Fibroblast of skin of left biceps (primary cell): ENCODE measurements around the gene GALNT2.

ENCODE experiments used
- DNase-seq, 2 experiments: peaks; one replicate each; pipeline ENCODE4 v3.0.0-alpha.2; 2013; ENCODE audit warnings: low read depth in 2 of 2

Gene GALNT2

DNA sequence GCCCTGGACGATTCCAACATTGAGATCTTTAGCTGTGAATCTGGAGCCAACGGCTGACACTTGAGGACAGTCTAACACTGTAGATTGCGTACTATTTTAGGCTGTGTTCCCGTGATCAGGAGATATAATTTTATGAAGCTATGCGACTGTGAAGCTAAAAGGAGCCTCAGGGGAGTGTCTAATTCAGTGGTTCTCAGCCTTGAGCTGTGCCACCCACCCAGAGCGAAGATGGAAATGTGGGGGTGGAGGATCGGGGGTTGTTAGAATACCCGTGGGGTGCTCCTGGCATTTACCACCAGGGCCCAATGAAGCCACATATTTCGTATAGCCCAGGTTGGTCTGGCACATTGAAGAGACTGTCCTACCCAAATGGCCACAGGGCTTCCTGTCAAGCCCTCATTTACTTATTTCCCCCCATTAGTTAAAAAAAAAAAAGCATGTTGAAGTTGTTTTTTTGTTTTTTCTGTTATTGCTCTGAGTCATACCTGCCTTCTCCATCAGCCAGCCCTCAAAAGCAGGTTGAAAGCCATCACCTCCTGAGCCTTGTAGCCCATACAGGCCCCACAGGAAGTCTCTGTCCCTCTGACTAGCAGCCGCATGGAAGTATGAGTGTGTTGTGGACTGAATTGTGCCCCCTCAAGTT lies 141.7 kb downstream of the GALNT2 start:
- no peak for DNase-seq

GRCh38 chr1:230210326-230210980 lies 143.4 kb downstream of the GALNT2 start:
- DNase-seq: no peak

DNA sequence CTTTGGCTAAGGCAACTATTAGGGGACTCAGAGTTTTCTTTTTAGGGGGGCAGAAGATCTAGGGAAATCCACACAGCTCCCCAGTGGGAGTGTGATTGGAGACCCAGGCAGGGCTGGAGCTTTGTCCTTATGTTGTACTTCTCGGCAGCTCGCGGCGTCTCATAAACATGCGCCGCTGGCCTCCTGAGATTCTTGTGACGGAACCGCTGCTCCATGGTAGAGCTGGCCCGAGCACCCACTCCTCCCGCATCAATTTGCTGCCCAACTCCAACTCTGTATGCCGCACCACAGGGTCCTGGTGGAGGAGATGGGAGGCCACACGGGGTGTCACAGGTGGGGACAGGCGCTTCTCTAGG lies 143.9 kb downstream of the GALNT2 start:
- DNase-seq: no peak

GRCh38 chr1:230211436-230212145 lies 144.6 kb downstream of the GALNT2 start:
- no peak for DNase-seq

DNA sequence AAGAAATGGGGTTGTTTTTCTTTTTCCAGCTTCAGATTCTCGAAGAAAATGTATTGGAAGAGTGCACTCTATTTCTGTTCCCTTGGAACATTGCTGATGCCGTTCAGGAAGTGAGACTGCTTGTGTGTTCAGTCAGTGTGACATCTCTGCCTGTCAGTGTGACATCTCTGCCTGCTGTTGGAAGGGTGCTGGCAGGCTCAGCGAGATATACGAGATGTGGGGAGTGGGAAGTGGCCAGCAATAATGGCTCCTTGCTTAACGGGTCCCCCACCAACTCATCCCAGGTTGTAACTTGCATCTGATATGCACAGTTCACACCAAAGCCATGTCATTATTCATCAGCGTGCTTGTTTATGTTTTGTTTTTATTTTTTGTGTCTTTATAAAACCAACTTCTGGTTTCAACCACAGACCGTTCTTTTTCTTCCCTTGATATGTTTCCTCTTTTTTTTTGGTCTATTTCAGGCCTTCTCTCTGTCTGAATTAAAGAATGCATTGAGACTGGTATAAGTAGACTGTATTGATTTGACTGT lies 145.4 kb downstream of the GALNT2 start:
- DNase-seq: no peak

DNA sequence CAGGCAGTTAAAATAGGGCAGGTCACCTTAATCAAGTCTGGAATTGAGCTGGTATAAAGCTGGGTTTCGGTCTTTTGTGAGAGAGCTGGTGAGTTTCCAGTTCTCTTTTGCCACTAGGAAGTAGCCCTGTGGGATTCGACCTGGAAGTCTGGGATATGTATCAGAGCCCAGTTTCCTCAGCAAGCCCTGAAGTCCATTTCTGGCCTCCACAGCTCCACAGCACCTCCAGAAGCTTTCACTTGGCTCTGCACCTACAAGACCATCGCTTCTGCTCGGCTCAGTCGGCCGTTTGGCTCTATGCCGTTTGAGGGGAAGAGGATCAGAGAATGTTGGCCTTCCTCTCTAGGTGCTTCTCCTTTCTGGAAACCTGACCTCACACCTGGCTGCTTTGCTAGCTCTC lies 148.0 kb downstream of the GALNT2 start:
- peak in 1 of 2 experiments; percentile 2 for DNase-seq

- DNase-seq: no peak
Measured at GRCh38 chr1:230215529-230215928, 148.5 kb downstream of the GALNT2 start.

- no peak for DNase-seq
Measured at GRCh38 chr1:230216896-230217295, 149.9 kb downstream of the GALNT2 start.

DNA sequence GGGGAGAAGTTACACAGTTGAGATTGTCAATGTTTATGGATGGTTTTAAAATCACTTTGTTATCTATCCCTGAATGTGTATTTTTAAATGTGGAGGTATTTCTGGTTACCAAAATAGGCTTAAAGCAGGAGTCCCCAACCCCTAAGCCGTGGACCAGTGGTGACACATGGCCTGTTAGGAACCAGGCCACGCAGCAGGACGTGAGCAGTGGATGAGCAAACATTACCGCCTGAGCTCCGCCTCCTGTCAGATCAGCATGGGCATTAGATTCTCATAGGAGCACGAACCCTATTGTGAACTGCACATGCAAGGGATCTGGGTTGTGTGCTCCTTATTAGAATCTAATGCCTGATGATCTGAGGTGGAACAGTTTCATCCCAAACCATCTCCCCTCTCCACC lies 151.6 kb downstream of the GALNT2 start:
- DNase-seq: no peak

DNA sequence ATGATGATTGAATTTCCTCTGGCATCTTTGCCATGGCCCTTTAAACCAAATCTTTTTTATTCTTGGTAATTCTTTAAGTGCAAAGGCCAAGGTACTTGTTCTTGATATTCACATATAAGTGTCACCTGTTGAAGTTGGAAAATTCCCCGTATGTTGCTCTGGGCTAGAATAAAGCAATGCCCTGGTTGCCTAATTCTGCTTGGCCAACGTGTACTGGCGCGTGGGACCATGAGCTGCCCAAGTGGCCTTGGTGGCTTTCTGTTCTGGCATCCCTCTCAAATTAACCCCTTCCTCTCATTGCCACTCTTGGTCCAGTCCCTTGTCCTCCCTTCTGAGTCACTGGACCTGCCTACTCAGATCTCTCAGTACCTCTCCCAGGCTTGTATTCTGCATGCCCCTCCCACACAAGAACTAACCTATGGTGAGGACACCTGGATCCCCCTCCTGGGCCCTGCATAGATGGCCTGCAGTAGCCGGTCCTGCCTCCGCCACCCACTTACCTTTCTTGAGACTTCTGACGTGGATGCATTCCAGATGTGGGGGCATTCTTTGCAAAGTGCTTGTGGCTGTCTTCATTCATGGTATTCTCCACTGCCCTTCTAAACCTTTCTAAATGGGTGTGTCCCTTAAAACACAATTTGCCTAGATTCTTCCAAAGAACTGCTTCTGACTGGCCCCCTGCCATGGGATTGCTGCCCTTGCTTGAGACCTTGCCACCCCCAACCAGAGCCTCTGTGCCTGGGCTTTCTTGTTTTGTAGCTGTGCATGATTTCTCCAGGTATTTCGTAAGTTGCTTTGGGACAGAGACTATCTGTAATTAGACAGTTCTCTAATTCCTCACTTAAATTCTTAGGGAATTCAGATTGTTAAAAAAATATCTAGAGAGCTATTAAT lies 152.4 kb downstream of the GALNT2 start:
- no peak for DNase-seq

DNA sequence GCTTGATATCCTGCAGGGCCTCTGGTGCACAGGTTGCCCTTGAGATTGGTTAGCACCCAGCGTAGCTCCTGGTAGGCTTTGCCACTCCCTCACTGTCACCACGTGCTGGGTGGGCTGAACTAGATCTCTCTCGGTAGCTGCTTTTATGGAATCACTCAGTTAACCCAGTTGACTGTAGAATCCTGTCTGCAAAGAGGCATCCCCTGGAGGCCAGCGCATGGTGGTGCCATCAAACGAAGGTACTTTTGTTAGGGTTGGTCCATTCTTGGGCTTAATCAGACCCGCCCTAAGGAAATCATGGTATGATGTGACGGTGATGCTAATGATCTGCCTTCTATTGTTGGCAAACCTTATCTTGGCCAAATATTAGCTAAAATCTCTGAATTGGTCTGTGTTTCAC lies 153.4 kb downstream of the GALNT2 start:
- no peak for DNase-seq

GRCh38 chr1:230220907-230221306 lies 153.9 kb downstream of the GALNT2 start:
- no peak for DNase-seq

GRCh38 chr1:230222678-230223077 lies 155.6 kb downstream of the GALNT2 start:
- DNase-seq: no peak

DNA sequence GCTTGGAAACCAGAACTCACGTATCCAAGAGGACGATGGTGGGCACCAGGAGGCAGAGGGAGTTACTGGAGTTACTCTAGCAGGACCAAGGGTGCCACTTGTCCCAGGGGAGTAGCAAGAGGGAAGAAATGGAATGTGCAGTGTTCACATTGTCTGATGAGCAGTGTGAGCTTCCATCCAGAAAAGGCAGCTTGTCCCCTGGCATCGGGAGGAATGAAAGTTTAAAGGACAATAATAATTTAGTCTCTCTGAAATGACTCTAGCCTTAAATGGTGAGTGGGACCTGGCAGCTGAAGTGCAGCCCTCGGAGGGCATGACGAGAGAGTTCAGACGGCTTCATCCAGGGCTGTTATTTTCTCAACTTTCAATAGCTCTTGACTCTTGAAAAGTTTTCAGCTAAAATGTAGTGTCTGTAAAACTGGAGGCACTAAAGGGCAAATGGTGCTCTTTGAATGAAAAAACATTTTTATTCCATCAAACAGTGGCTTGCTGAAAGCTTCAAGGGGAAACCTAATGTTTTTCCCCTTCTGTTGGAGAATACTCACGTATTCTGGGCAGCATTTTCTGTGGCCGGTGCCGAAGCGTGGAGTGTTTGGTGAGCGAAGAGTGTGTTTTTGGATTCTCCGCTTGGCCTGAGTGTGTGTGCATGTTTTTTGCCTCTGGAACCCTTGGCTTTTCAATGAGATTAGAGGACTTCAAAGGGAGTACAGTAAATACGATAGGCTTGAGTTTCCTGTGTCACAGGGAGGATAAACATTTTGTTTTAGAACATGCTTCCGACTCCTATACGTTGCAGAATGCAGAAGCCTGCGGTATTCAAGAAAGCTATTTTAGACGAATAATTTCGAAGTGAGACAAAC lies 157.3 kb downstream of the GALNT2 start:
- no peak for DNase-seq

- no peak for DNase-seq
Measured at GRCh38 chr1:230226007-230226800, 159.2 kb downstream of the GALNT2 start.

DNA sequence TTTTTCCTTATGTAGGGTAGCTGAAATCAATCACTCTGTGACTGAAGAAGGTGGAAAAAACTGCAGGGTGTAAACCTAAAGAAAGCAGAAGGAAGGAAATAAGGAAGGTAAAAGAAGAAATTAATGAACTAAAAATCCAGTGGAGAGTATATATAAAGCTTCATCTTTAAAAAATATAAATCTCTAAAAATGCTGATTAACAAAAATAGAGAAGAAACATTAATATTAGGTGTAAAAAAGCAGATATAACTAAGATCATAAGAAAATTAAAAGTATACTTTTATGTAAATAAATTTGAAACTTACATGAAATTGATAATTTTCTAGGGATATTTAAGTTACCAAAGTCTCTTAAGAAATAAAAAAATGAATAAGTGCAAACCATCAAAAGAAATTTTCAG lies 159.8 kb downstream of the GALNT2 start:
- DNase-seq: no peak

DNA sequence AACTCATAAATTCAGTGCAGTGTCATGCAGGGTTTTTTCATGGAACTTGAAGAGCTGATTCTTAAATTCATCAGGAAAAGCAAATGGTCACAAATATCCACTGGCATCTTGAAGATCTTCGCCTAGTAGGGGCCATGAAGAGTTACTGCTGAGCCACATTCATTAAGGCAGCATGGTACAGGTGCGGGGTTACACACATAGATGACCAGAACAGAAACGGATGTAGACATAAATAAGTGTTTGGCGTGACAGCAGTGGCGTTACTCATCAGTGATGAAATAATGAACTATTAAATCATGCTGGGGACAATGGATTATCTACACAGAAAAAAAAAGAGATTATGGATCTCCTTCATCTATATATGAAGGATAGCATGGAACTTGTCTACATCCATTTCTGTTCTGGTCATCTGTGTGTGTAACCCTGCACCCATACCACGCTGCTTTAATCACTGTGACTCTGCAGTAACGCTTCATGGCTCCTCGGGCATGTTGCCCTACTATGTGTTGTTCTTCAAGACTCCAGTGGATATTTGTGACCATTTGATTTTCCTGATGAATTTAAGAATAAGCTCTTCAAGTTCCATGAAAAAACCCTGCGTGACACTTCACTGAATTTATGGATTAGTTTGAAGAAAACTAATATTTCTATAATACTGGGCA lies 161.3 kb downstream of the GALNT2 start:
- no peak for DNase-seq

- no peak for DNase-seq
Measured at GRCh38 chr1:230230273-230230672, 163.2 kb downstream of the GALNT2 start.

GRCh38 chr1:230230948-230231773 lies 164.1 kb downstream of the GALNT2 start:
- DNase-seq: no peak
